Panc1 (cell line): ENCODE measurements around the gene CEBPZOS. TPM values are rescaled to one million over a fixed set of nuclear protein-coding genes. Genes with fewer than 3 reads are reported as not detected.

Experiments
- ATAC-seq: fragments of 200-7000 bp; cut with Tn5 transposase; 2 replicates; pipeline ENCODE4 v1.9.1; 2020; ENCODE audit warnings: mild to moderate bottlenecking, moderate library complexity
- BruUV-seq: library from RNA; stranded (reverse); fragments of 400-500 nt; replicated peaks from 2 replicates; lab custom pipeline; 2021; lab: Mats Ljungman, UMichigan
- CTCF ChIA-PET: fragments of 300-600 bp; sonication (Branson Sonifier 250); formaldehyde crosslinking; loops from one replicate; lab custom pipeline; 2022; ENCODE audit warnings: antibody characterized with exemption; lab: Charles Lee
- POLR2A ChIA-PET: fragments of 300-600 bp; sonication (Branson Sonifier 250); formaldehyde crosslinking; loops from one replicate; lab custom pipeline; 2022; ENCODE audit warnings: antibody characterized with exemption; lab: Charles Lee
- DNase-seq: peaks from one replicate; pipeline ENCODE4 v3.0.0-alpha.2; 2010; ENCODE audit warnings: low read depth, low spot score
- H3K27ac ChIP-seq: 2 replicates; pipeline ENCODE4 v1.5.1; 2011; ENCODE audit warnings: mild to moderate bottlenecking, low read length, inconsistent platforms
- H3K27me3 ChIP-seq: fragments of 200-500 bp; sonication (Bioruptor generic); 2 replicates; pipeline ENCODE4 v1.6.0; 2014; ENCODE audit warnings: low read length, inconsistent platforms; ENCODE audit not compliant: control insufficient read depth, insufficient read depth
- H3K36me3 ChIP-seq: fragments of 200-500 bp; sonication (Bioruptor generic); 2 replicates; pipeline ENCODE4 v1.5.1; 2014; ENCODE audit warnings: inconsistent platforms, mild to moderate bottlenecking, low read length, moderate library complexity; ENCODE audit not compliant: control insufficient read depth, insufficient read depth
- H3K4me1 ChIP-seq: 2 replicates; pipeline ENCODE4 v1.5.1; 2011; ENCODE audit warnings: inconsistent platforms, mild to moderate bottlenecking, low read length, moderate library complexity; ENCODE audit not compliant: control insufficient read depth, insufficient read depth
- H3K4me3 ChIP-seq, 2 experiments: 2 replicates each; pipeline ENCODE4 v1.5.1; 2011 to 2012; ENCODE audit warnings: low read depth in 2 of 2, low read length in 2 of 2, mild to moderate bottlenecking in 2 of 2, inconsistent platforms in 1 of 2, moderate library complexity in 1 of 2
- H3K9me3 ChIP-seq: fragments of 200-500 bp; sonication (Bioruptor generic); 2 replicates; pipeline ENCODE4 v1.5.1; 2014; ENCODE audit warnings: low read depth, mild to moderate bottlenecking, inconsistent platforms, low read length, moderate library complexity; ENCODE audit not compliant: control insufficient read depth, insufficient read depth
- POLR2AphosphoS5 ChIP-seq: IDR thresholded peaks from 2 replicates; pipeline ENCODE4 v1.6.1; 2012; ENCODE audit warnings: mild to moderate bottlenecking, low read depth, low read length, moderate library complexity
- REST ChIP-seq, 2 experiments: IDR thresholded peaks; 2 replicates each; pipeline ENCODE4 v1.6.1; 2011 to 2012; ENCODE audit warnings: low read depth in 2 of 2, control low read depth in 1 of 2, low read length in 1 of 2, mild to moderate bottlenecking in 1 of 2, moderate library complexity in 1 of 2; ENCODE audit not compliant: insufficient read depth in 1 of 2
- SIN3A ChIP-seq: IDR thresholded peaks from 2 replicates; pipeline ENCODE4 v1.6.1; 2012; ENCODE audit warnings: low read depth, mild to moderate bottlenecking, low read length, moderate library complexity, borderline replicate concordance; ENCODE audit not compliant: insufficient read depth
- TCF7L2 ChIP-seq: IDR thresholded peaks from 2 replicates; pipeline ENCODE4 v1.6.1; 2011; ENCODE audit warnings: mild to moderate bottlenecking, low read depth, low read length, inconsistent platforms
- in situ Hi-C: cut with HindIII; loops from 2 replicates; pipeline ENCODE4 v1.10.0; 2016; ENCODE audit warnings: low sequenced_read_pairs, low pct_unique_long_range_greater_than_20kb
- intact Hi-C: fragments of 100-400 bp; cut with micrococcal nuclease; formaldehyde crosslinking; loops from one replicate; pipeline ENCODE4 v1.10.0; 2022; ENCODE audit not compliant: unreplicated experiment
- total RNA-seq: library from RNA; stranded (reverse); gene quantifications from one replicate; pipeline ENCODE4 v1.2.1, GENCODE V29; 2021; ENCODE audit not compliant: unreplicated experiment
- TF ChIP-seq, protein P1 (sequence below): fragments of 450-650 bp; IDR thresholded peaks from 2 replicates; pipeline ENCODE4 v1.5.1; 2017; ENCODE audit warnings: mild to moderate bottlenecking

CEBPZOS gene
- total RNA-seq, 1 experiment from 2014 or later = 49.3 TPM

GRCh38 chr2:37167636-37168180 lies 28.6 kb upstream of the CEBPZOS start:
- CTCF ChIA-PET = no interaction called here
- in situ Hi-C loops = no loop called here
- no peaks in the 10 kb centered on the region for H3K36me3 ChIP-seq
- POLR2A ChIA-PET = interaction anchor here (0.7 kb wide), 1 partner anchor 64 kb away, joined by 3 read pairs; no protein-coding TSS in a partner anchor
- no peaks in the 10 kb centered on the region for H3K27me3 ChIP-seq
- intact Hi-C loops = loop anchor here (10.0 kb wide), 1 partner anchor 67 kb away; the partner anchor contains the start of genes CEBPZ and NDUFAF7
- ATAC-seq (no peak), DNase-seq (no peak)
- peaks cover 9% of the 10 kb centered on the region; the same call in 1 of the 2 replicates for H3K9me3 ChIP-seq
- no TSS peak for BruUV-seq
- no peaks in the 10 kb centered on the region for H3K4me1 ChIP-seq
- no peak overlapping the region for H3K27ac ChIP-seq
- TF ChIP-seq, protein P1, sequence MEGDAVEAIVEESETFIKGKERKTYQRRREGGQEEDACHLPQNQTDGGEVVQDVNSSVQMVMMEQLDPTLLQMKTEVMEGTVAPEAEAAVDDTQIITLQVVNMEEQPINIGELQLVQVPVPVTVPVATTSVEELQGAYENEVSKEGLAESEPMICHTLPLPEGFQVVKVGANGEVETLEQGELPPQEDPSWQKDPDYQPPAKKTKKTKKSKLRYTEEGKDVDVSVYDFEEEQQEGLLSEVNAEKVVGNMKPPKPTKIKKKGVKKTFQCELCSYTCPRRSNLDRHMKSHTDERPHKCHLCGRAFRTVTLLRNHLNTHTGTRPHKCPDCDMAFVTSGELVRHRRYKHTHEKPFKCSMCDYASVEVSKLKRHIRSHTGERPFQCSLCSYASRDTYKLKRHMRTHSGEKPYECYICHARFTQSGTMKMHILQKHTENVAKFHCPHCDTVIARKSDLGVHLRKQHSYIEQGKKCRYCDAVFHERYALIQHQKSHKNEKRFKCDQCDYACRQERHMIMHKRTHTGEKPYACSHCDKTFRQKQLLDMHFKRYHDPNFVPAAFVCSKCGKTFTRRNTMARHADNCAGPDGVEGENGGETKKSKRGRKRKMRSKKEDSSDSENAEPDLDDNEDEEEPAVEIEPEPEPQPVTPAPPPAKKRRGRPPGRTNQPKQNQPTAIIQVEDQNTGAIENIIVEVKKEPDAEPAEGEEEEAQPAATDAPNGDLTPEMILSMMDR = no peak
- TF ChIP-seq TCF7L2 (no peak), POLR2AphosphoS5 (no peak), REST (IDR thresholded peaks at IDR 0.05; ENCODE audit: insufficient read depth in 1 of 2, low read depth in 2 of 2, low read length in 1 of 2) (no peak), SIN3A (no peak)
- H3K4me3 ChIP-seq = peak overlapping the region in 1 of 2 experiments; percentile 24; a peak in 1 of 4 replicates

GRCh38 chr2:37168217-37168981 lies 27.9 kb upstream of the CEBPZOS start:
- Histone ChIP-seq H3K4me1 (no peaks in the 10 kb centered on the region), H3K9me3 (peaks cover 9% of the 10 kb centered on the region; the same call in 1 of the 2 replicates), H3K27me3 (no peaks in the 10 kb centered on the region), H3K4me3 (peak overlapping the region in 1 of 2 experiments; percentile 24; a peak in 2 of 4 replicates), H3K36me3 (no peaks in the 10 kb centered on the region), H3K27ac (no peak overlapping the region)
- POLR2A ChIA-PET = interaction anchor here (0.7 kb wide), 1 partner anchor 63 kb away, joined by 3 read pairs; no protein-coding TSS in a partner anchor
- BruUV-seq = no TSS peak
- ATAC-seq (peak; percentile 98), DNase-seq (peak; percentile 45)
- intact Hi-C loops = loop anchor here (10.0 kb wide), 1 partner anchor 66 kb away; the partner anchor contains the start of genes CEBPZ and NDUFAF7
- CTCF ChIA-PET = interaction anchor here (0.7 kb wide), 1 partner anchor 845 kb away, joined by 3 read pairs; no protein-coding TSS in a partner anchor
- in situ Hi-C loops = no loop called here
- TF ChIP-seq TCF7L2 (no peak), SIN3A (no peak), POLR2AphosphoS5 (no peak), REST (IDR thresholded peaks at IDR 0.05; ENCODE audit: insufficient read depth in 1 of 2, low read depth in 2 of 2, low read length in 1 of 2) (no peak)
- TF ChIP-seq, protein P1 = peak; percentile 89
